GM12878 (cell line): ENCODE results near the gene FNIP1.

Source experiments
- E2F8 ChIP-seq: fragments of 450-650 bp; IDR thresholded peaks from 2 replicates; pipeline ENCODE4 v1.6.1; 2018; ENCODE audit warnings: mild to moderate bottlenecking, low read depth, moderate library complexity; ENCODE audit not compliant: partially characterized antibody
- FOXK2 ChIP-seq: fragments of 450-650 bp; IDR thresholded peaks from 2 replicates; pipeline ENCODE4 v1.6.1; 2017; ENCODE audit warnings: mild to moderate bottlenecking, moderate library complexity
- POLR2A ChIP-seq: IDR thresholded peaks from 2 replicates; pipeline ENCODE4 v1.6.1; 2011; ENCODE audit warnings: low read depth, mild to moderate bottlenecking, low read length
- STAT1 ChIP-seq: fragments of 450-650 bp; conservative IDR thresholded peaks from 2 replicates; pipeline ENCODE4 v1.6.1; 2014; ENCODE audit warnings: antibody characterized with exemption, mild to moderate bottlenecking

- TF ChIP-seq FOXK2 (no peak), STAT1 (no peak), E2F8 (no peak), POLR2A (no peak)
These were observed 186.4 kb downstream of the FNIP1 start for GRCh38 chr5:131610198-131611063.
